Germinal center (tissue), 1 donor: Measurements from ENCODE around the gene WFDC6.

ENCODE experiments used
- DNase-seq: peaks from one replicate; pipeline ENCODE4 v3.0.0; 2012; ENCODE audit warnings: mixed read lengths, low spot score

Gene WFDC6

DNA sequence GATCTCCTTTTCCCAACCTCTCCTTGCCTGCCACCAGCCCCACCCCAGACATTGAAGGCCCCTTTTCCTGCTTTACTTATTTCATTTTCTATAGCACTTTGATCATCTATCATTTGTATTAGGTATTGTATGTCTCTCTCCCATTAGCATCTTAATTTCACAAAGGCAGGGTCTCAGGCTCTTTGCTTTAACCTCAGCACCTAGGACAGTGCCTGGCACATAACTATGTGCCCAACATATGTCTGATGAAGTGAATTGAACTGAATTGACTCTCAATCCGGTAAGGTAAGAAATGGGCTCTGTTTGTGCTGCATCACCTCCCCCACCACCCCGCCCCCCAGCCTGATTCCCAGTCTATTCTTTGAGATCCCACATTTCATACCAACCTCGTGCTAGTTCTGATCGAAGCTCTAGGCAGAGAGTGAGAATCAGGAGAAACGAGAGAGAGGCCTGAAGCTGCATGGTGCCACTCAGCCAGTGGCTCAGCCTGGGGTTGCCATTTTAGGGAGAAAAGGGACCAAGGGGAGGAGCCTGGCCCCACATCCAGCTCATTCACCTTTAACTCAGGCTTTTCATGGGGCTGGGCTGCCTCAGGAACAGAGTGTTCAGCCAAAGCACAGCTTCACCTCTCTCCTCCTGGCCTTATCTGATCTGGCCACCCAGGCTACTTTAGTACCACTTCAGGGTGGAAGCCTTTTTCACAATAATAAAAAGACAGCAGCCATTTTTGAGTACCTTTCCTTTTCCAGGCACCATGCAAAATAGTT is 24.0 kb downstream of the WFDC6 start, which contains the start of gene SPINT3:
SPINT3 (minus strand) TSS at position 476 of the 767 bp plus-strand sequence; CDS start at position 462, 14 bp downstream.
- DNase-seq, result no peak

DNA sequence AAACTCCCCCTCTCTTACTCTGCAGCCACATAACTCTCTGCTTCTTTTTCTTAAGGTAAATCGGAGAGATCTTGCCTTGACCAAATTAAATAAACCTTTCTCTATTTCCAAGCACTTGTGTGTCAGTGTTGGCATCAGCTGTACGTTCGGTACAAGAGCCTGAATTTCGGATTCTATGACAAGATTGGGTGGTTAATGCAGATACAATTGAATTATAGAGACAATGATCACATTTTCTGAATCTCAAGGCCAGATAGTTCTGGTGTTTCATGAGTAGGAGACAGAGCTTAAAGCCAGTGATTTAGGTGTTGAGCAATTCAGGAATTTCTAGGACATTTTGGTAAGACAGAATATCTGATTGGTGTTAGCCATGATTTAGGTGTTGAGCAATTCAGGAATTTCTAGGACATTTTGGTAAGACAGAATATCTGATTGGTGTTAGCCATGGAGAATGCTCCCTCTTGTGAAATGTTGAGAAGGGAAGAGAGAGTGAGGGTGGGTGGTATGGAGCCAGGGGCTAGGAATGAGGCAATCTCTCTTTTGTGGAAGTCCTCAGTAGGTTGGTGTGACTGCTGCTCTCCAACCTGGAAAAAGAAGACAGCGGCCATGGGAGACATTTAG is 28.9 kb downstream of the WFDC6 start:
- DNase-seq, result no peak

DNA sequence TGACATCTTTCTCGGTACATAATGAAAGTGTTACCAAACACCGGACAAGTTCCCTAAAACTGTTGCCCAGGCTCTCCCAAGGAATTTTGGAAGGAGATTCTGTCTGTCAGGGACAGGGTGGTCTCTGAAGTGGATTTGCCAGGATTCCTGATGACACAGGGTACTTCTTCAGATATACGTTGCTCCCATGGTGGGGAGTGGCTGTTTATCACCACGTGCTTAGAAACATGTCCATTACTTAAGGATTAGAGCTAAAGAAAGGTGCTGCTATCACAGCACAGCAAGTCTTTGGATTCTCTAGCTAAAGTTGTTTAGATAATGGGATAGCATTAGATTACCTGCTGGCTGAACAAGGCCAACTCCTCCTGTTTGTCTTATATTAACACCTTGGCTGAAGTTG is 30.2 kb downstream of the WFDC6 start:
- DNase-seq, result no peak

DNA sequence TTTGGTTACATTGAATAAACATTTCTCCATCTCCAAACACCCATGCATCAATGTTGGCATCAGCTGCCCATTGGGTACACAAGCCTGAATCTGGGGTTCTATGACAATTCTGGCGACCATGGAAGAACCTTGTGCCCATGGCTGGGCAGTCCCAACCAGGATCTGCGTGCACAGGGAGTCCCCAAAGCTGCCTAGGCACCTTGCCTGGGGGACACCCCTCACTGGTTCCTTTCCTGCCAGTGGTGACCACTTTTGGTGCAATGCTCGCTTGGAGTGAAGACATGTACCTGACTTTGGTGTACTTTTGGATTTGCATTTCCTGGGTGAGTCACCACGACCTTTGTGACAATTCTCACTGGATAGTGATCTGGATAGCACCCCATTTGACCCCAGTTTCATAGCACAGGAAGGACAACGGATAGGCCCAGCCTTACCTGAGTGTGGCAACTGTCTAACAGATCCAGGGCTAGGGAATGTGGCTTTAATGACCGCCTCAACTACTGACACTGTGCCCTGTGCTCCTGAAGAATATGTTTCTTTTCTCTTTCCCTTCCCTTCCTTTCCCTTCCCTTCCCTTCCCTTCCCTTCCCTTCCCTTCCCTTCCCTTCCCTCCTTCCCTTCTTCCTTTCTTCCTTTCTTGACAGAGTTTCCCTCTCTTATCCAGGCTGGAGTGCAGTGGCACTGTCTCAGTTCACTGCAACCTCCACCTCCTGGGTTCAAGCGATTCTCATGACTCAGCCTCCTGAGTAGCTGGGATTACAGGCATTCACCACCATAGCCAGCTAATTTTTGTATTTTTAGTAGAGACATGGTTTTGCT is 31.0 kb downstream of the WFDC6 start:
- DNase-seq, result no peak

DNA sequence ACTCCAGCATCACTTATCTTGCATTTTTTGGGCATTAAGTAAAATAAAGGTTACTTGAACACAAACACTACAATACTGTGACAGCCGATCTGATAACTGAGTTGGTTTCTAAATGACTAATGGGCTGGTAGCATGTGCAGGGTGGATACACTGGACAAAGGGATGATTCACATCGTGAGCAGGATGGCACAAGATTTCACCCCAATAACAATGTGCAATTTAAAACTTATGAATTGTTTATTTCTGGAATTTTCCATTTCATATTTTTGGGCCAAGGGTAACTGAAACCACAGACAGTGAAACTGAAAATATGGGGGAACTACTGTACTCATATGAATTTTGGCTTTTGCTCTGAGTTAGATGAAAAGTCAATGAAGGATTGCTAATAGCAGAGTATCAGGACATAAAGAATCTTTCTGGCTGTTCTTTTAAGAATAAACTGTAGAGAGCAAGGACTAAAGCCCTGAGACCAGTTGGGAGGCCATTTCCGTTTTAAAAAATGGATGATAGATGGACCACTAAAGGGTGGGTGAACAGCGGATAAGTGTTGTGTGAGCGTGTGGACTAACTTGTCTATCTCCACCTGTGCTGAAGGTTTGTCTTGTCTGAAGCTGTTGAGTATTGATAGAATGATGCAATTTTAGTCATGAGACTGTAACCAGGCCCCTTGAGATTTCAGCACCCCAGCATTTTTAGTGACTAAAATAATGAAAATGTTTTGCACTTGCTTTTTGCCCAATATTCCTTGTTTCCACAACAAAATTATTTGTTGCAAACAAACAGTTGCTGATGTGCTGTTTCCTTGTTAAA is 32.1 kb downstream of the WFDC6 start:
- no peak for DNase-seq

DNA sequence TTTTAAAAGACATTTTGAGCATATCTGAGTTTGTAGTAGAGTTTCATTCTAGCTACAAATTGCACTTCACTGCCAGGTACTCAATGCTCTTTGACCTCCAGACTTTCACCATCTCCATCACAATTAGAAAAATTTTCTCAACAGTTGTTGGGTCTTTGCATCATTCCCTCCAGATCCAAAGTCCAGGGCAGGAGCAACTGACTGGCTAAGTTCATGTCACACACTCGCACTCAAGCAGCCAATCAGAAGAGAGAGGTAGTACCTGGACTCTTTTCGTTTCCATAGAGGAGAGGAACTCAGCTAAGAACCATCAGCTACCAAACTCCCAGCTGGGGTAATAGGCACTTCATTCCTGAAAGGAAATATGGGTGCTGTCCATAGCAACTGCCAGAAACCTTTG is 32.9 kb downstream of the WFDC6 start:
- no peak for DNase-seq

- DNase-seq, result no peak
These were observed 35.9 kb downstream of the WFDC6 start for GRCh38 chr20:45503403-45503802.

- DNase-seq, result no peak
These were observed 36.7 kb downstream of the WFDC6 start for GRCh38 chr20:45502561-45502960.

DNA sequence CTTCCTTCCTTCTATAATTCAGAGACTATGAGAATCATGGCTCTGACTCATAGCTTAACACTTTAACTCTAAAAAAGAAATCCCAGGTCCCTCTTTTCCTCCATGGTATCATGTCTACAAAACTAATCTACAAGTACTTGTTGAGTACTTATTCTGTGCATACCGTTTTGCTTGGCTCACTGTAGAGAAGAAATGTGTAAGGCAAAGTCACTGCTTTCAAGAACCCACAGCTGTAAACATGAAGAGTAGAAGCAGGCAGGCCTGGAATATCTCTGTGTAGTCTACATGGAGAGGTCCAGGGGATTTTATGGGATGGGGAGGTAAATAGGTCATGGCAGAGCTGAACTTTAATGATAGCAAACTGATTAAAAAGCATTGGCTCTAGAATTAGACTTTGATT is 37.7 kb downstream of the WFDC6 start:
- DNase-seq, result no peak

- no peak for DNase-seq
These were observed 39.3 kb downstream of the WFDC6 start for GRCh38 chr20:45500022-45500421.

DNA sequence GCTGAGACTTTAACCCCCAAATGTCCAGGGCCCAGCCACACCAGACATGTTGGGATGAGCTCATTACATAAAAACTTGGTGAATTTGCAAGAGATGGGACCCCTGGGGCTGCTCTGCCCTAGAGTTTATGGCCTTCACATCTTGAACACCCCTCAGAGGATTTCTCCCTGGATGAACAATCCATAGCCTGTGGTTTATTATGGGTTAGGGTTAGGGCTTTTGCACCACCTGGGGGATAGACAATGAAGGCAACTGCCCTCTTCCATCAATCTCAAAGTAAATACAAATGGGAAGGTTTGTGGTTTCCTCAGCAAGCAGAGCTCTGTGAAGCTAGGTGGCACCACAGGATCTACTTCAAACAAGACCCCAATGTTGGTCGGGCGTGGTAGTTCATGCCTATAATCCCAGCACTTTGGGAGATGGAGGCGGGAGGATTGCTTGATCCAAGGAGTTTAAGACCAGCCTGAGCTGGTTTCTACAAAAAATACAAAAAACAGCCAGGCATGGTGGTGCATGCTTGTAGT is 41.2 kb downstream of the WFDC6 start:
- DNase-seq, result no peak

DNA sequence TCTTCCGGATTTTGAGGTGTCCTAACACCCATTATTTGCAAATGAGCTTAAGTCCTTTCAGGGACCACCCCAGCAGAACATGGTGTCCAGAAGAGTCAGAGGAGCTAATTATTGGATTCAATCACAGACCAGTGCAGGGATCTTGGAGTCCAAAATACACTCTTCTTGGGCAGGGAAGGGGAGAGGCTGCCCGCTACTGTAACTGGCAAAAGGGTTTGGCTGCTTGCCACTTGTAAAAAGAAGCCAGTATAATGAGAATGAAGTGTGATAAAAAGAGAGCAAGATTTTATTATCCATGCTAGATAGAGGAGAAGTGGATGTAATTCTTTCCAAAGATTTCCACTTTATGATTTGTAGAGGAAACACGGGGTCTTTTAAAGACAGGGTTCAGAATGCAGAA is 43.1 kb downstream of the WFDC6 start:
- DNase-seq, result no peak

DNA sequence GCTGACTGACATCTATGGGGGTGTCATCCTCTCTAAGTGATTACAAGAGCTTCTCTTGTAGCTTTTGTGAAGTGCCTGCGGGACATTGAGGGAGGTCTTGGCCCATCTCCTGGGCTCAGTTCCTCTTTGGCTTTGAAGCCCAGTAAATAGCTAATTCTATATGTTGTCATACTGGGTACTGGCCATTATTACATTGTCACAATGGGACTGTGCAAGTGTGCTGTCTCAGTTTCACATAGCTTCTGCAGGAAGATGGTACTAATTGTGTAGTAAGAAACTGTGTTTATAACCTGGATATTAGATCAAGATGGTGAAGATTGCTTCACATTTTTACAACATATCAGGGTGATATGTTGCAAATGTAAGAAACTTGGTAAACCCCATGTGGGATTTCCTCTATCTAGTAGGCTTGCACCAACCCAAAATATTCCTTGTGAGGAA is 43.8 kb downstream of the WFDC6 start:
- no peak for DNase-seq

GRCh38 chr20:45489083-45489531 is 50.2 kb downstream of the WFDC6 start:
- DNase-seq, result no peak

- DNase-seq, result peak; percentile 29
These were observed 52.0 kb downstream of the WFDC6 start for GRCh38 chr20:45487231-45487635.

DNA sequence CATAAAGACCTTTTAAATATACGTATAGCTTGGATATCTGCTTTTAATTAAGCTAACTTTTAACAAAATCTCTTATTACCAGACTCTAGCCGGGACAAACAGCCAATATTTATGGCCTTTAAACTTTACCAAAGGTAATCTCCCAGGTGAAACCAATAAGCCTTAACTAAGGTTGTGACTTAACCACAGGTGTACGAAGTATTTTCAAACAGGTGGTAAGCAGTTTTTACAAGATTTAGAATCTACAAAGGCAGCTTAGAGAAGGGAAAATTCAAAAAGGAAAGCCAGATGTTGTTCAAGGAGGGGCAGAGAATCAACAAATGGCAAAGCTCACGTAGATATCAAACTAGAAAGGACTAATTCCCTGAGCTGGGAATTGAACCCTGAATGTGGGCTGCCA is 53.9 kb downstream of the WFDC6 start:
- DNase-seq, result no peak

DNA sequence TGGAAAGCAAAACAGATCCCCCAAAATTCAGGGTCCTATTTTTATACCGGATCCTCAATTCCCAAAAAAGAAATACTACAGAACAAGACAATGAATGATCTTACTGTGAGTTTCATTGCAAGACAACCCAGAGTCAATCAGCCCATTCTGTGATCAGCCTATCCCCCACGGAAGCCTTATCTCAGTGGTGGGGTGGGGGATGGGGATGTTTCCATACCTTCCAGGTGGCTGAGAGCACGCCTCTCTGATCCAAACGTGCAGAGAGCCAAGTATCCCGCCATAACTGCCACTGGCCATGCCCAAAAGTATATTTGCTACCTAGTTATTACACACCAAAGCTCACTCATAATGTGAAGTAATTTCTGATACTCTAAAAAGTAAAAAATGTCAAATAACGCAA is 54.6 kb downstream of the WFDC6 start:
- DNase-seq, result no peak
